SU-DHL-6 (cell line): ENCODE data around the gene RBM15.

Experiments
- H2AFZ ChIP-seq: fragments of 200-600 bp; sonication (generic); 2 replicates; pipeline ENCODE4 v1.6.1; 2014; ENCODE audit warnings: low read depth, mild to moderate bottlenecking, moderate library complexity, mixed read lengths, antibody characterized with exemption, low read length; ENCODE audit not compliant: severe bottlenecking
- H3F3A ChIP-seq: fragments of 200-600 bp; shearing (Covaris generic); 2 replicates; pipeline ENCODE4 v1.6.0; 2016; ENCODE audit warnings: antibody characterized with exemption, mild to moderate bottlenecking; ENCODE audit not compliant: insufficient read depth
- H3K27ac ChIP-seq: fragments of 200-600 bp; sonication (generic); 2 replicates; pipeline ENCODE4 v1.5.1; 2016; ENCODE audit warnings: low read depth, mild to moderate bottlenecking, low read length, moderate library complexity, mixed read lengths
- H3K27me3 ChIP-seq: fragments of 200-600 bp; sonication (generic), shearing (Covaris generic); 2 replicates; pipeline ENCODE4 v1.6.0; 2014; ENCODE audit warnings: mild to moderate bottlenecking, low read length
- H3K36me3 ChIP-seq: fragments of 200-600 bp; sonication (generic); 2 replicates; pipeline ENCODE4 v1.6.1; 2014; ENCODE audit warnings: mild to moderate bottlenecking, low read length, mixed read lengths
- H3K4me2 ChIP-seq: fragments of 300-600, 200-600 bp; shearing (Covaris generic), sonication (generic); 2 replicates; pipeline ENCODE4 v1.6.0; 2014; ENCODE audit warnings: low read length, low read depth, mild to moderate bottlenecking; ENCODE audit not compliant: poor library complexity, severe bottlenecking
- H3K4me3 ChIP-seq: fragments of 200-600 bp; sonication (generic); 2 replicates; pipeline ENCODE4 v1.5.1; 2014; ENCODE audit warnings: antibody characterized with exemption, low read length, mild to moderate bottlenecking, mixed read lengths; ENCODE audit not compliant: insufficient read depth, poor library complexity, severe bottlenecking
- H3K79me2 ChIP-seq: fragments of 200-600 bp; sonication (generic); 2 replicates; pipeline ENCODE4 v1.6.1; 2014; ENCODE audit warnings: mild to moderate bottlenecking, low read length, moderate library complexity; ENCODE audit not compliant: insufficient read depth
- H3K9ac ChIP-seq: fragments of 200-600 bp; sonication (generic); 2 replicates; pipeline ENCODE4 v1.7.0; 2014; ENCODE audit warnings: mild to moderate bottlenecking, low read length
- H3K9me2 ChIP-seq: fragments of 200-600 bp; sonication (generic); replicated peaks from 2 replicates; pipeline ENCODE4 v1.6.1; 2014; ENCODE audit warnings: low read length; ENCODE audit not compliant: insufficient read depth
- H3K9me3 ChIP-seq: fragments of 200-600 bp; sonication (generic); 2 replicates; pipeline ENCODE4 v1.6.1; 2014; ENCODE audit warnings: low read length, mixed read lengths; ENCODE audit not compliant: insufficient read depth
- H4K20me1 ChIP-seq: fragments of 200-600 bp; sonication (generic); 2 replicates; pipeline ENCODE4 v1.6.1; 2014; ENCODE audit warnings: low read depth, mild to moderate bottlenecking, antibody characterized with exemption, low read length, moderate library complexity, mixed read lengths
- CTCF ChIP-seq: fragments of 200-600 bp; sonication (generic); IDR thresholded peaks from one replicate; pipeline ENCODE4 v1.5.1; 2017; ENCODE audit warnings: antibody characterized with exemption, mild to moderate bottlenecking, low read length, moderate library complexity; ENCODE audit not compliant: insufficient read depth, poor library complexity, severe bottlenecking
- EZH2phosphoT487 ChIP-seq: fragments of 200-600 bp; sonication (generic), shearing (Covaris generic); conservative IDR thresholded peaks from 2 replicates; pipeline ENCODE4 v1.6.1; 2018; ENCODE audit warnings: mild to moderate bottlenecking, antibody characterized with exemption, low read length, moderate library complexity, mixed read lengths

The RBM15 gene

GRCh38 chr1:110338309-110338885, 780 bp upstream of the RBM15 start:
- H3K79me2 ChIP-seq, result peaks cover 40% of the 10 kb centered on the region
- H3K9me2 ChIP-seq, result no peaks in the 10 kb centered on the region
- peak overlapping the region; percentile 58 for H2AFZ ChIP-seq
- peaks cover 17% of the 10 kb centered on the region for H3F3A ChIP-seq
- H3K27ac ChIP-seq, result peak overlapping the region; percentile 95
- peaks cover 23% of the 10 kb centered on the region for H4K20me1 ChIP-seq
- no peaks in the 10 kb centered on the region for H3K27me3 ChIP-seq
- H3K9me3 ChIP-seq, result no peaks in the 10 kb centered on the region
- H3K9ac ChIP-seq, result peak overlapping the region; percentile 97
- H3K4me3 ChIP-seq, result peak overlapping the region; percentile 68
- no peak for TF ChIP-seq EZH2phosphoT487
- TF ChIP-seq CTCF, result peak; percentile 33
- peaks cover 27% of the 10 kb centered on the region for H3K36me3 ChIP-seq
- H3K4me2 ChIP-seq, result peak overlapping the region; percentile 99

GRCh38 chr1:110339407-110340206, 430 bp downstream of the RBM15 start:
- Histone ChIP-seq H4K20me1 (peaks cover 36% of the 10 kb centered on the region), H3K4me3 (peak overlapping the region; percentile 88)

GRCh38 chr1:110340207-110340468, 961 bp downstream of the RBM15 start:
- Histone ChIP-seq H3K79me2 (peaks cover 58% of the 10 kb centered on the region), H3F3A (peaks cover 32% of the 10 kb centered on the region), H2AFZ (no peak overlapping the region), H4K20me1 (peaks cover 41% of the 10 kb centered on the region), H3K36me3 (peaks cover 44% of the 10 kb centered on the region), H3K9me3 (no peaks in the 10 kb centered on the region), H3K27ac (peak overlapping the region; percentile 95), H3K27me3 (no peaks in the 10 kb centered on the region), H3K9ac (peak overlapping the region; percentile 97), H3K4me3 (peak overlapping the region; percentile 88), H3K4me2 (peak overlapping the region; percentile 84), H3K9me2 (no peaks in the 10 kb centered on the region)
- no peak for TF ChIP-seq CTCF
- no peak for TF ChIP-seq EZH2phosphoT487

More at GRCh38 chr1:110339407-110340206, 430 bp downstream of the RBM15 start:
- H3K9ac ChIP-seq, result peak overlapping the region; percentile 97
- no peaks in the 10 kb centered on the region for H3K9me2 ChIP-seq
- H3K9me3 ChIP-seq, result no peaks in the 10 kb centered on the region
- H3K27ac ChIP-seq, result peak overlapping the region; percentile 95
- peak overlapping the region; percentile 57 for H2AFZ ChIP-seq
- TF ChIP-seq CTCF (no peak), EZH2phosphoT487 (no peak)
- no peaks in the 10 kb centered on the region for H3K27me3 ChIP-seq
- H3K36me3 ChIP-seq, result peaks cover 39% of the 10 kb centered on the region
- H3F3A ChIP-seq, result peaks cover 27% of the 10 kb centered on the region
- peaks cover 53% of the 10 kb centered on the region for H3K79me2 ChIP-seq
- H3K4me2 ChIP-seq, result peak overlapping the region; percentile 84
